Dermis blood vessel endothelial cell (primary cell): ENCODE measurements around the gene EVI5L. TPM values are rescaled to one million over a fixed set of nuclear protein-coding genes. Genes with fewer than 3 reads are reported as not detected.

Experiments
- total RNA-seq: library from RNA; depleted of rRNA; stranded (reverse); fragments of >200 nt; gene quantifications from 2 replicates; pipeline ENCODE4 v1.2.3, GENCODE V29; 2014

EVI5L gene
- total RNA-seq, 1 donor from 2014 or later, result 12.6 TPM

Other genes starting within 250 kb of the EVI5L start
- gene CAMSAP3, start 234.4 kb upstream of the EVI5L start, total RNA-seq, result under 0.01 and 0.19 TPM in 2 replicates
- 25.2 and 52.9 TPM in 2 replicates for gene XAB2, start 200.7 kb upstream of the EVI5L start, total RNA-seq
- gene PET100, start 200.4 kb upstream of the EVI5L start, total RNA-seq, result 12.7 and 24.7 TPM in 2 replicates
- not detected in 2 replicates for gene PCP2, start 196.5 kb upstream of the EVI5L start, total RNA-seq
- gene STXBP2, start 193.1 kb upstream of the EVI5L start, total RNA-seq, result 30.8 and 67.1 TPM in 2 replicates
- not detected in 2 replicates for gene RETN, start 161.2 kb upstream of the EVI5L start, total RNA-seq
- not detected in 2 replicates for gene MCEMP1, start 153.1 kb upstream of the EVI5L start, total RNA-seq
- 69.9 and 97.4 TPM in 2 replicates for gene TRAPPC5, start 149.4 kb upstream of the EVI5L start, total RNA-seq
- gene FCER2, start 128.1 kb upstream of the EVI5L start, total RNA-seq, result not detected in 2 replicates
- gene CLEC4G, start 98.1 kb upstream of the EVI5L start, total RNA-seq, result not detected in 2 replicates
- gene CD209, start 82.7 kb upstream of the EVI5L start, total RNA-seq, result under 0.01 TPM in 1 of 2 replicates, not detected in the other
- 5.6 and 25.2 TPM in 2 replicates for gene CLEC4M, start 67.0 kb upstream of the EVI5L start, total RNA-seq
- not detected in 2 replicates for gene PRR36, start 44.2 kb downstream of the EVI5L start, total RNA-seq
- gene LRRC8E, start 58.3 kb downstream of the EVI5L start, total RNA-seq, result 0.51 TPM in 2 replicates
- 10.4 and 18.8 TPM in 2 replicates for gene MAP2K7, start 73.7 kb downstream of the EVI5L start, total RNA-seq
- gene TGFBR3L, start 84.6 kb downstream of the EVI5L start, total RNA-seq, result 0.19 TPM in 1 of 2 replicates, not detected in the other
- 14.1 and 14.3 TPM in 2 replicates for gene SNAPC2, start 90.1 kb downstream of the EVI5L start, total RNA-seq
- gene CTXN1, start 95.9 kb downstream of the EVI5L start, total RNA-seq, result 4.6 and 4.9 TPM in 2 replicates
- gene TIMM44, start 113.4 kb downstream of the EVI5L start, total RNA-seq, result 44.0 and 53.4 TPM in 2 replicates
- gene ELAVL1, start 175.4 kb downstream of the EVI5L start, total RNA-seq, result 43.2 and 98.7 TPM in 2 replicates
- gene CCL25, start 222.5 kb downstream of the EVI5L start, total RNA-seq, result not detected in 2 replicates